Peyer's patch (tissue), 4 donors: ENCODE data around the gene ZNF766. TPM values are rescaled to one million over a fixed set of nuclear protein-coding genes. Genes with fewer than 3 reads are reported as not detected.
"Not testable (repeated sequence)": the region's sequence is repeated elsewhere in the genome, so short reads cannot be mapped to it uniquely, and the experiment has no call there.

Experiments used
- DNase-seq, 3 donors: peaks; one replicate each; pipeline ENCODE4 v3.0.0-alpha.2; 2017 to 2019
- H3K27ac ChIP-seq, 4 donors: fragments of 200-600 bp; sonication (generic); one replicate each; pipeline ENCODE4 v1.5.1; 2016 to 2019
- H3K27me3 ChIP-seq, 2 donors: fragments of 200-600 bp; sonication (generic); one replicate each; pipeline ENCODE4 v1.5.1; 2019
- H3K36me3 ChIP-seq, 3 donors: fragments of 200-600 bp; sonication (generic); one replicate each; pipeline ENCODE4 v1.5.1; 2016 to 2019
- H3K4me1 ChIP-seq, 4 donors: fragments of 200-600 bp; sonication (generic); one replicate each; pipeline ENCODE4 v1.5.1; 2016 to 2019
- H3K4me3 ChIP-seq, 4 donors: fragments of 200-600 bp; sonication (generic); 1 replicate in 3 of 4; 2 replicates in 1 of 4; pipeline ENCODE4 v1.5.1; 2016 to 2019; ENCODE audit warnings: mild to moderate bottlenecking in 1 of 4
- H3K9me3 ChIP-seq, 4 donors: fragments of 200-600 bp; sonication (generic); one replicate each; pipeline ENCODE4 v1.5.1; 2016 to 2019; ENCODE audit warnings: mild to moderate bottlenecking in 1 of 4
- POLR2A ChIP-seq, 2 donors: fragments of 450-650 bp; IDR thresholded peaks; one replicate each; pipeline ENCODE4 v1.5.1; 2017; ENCODE audit warnings: antibody characterized with exemption in 2 of 2, mild to moderate bottlenecking in 2 of 2, moderate library complexity in 2 of 2
- total RNA-seq, 4 donors: library from RNA; depleted of rRNA; stranded (reverse); fragments of >200 nt; gene quantifications; one replicate each; pipeline ENCODE4 v1.1.0, GENCODE V29; 2016
- TF ChIP-seq, protein P1 (sequence below), 6 experiments: fragments of 450-650 bp in 4 of 6; fragments of 200-600 bp in 2 of 6; sonication (generic) in 1 of 6; IDR thresholded peaks; one replicate each; pipeline ENCODE4 v1.5.1; 2017 to 2019; ENCODE audit warnings: antibody characterized with exemption in 6 of 6, mild to moderate bottlenecking in 3 of 6, moderate library complexity in 1 of 6

ZNF766 gene
- total RNA-seq, 4 donors from 2014 or later = 4.0 to 15.7 (median 7.0) TPM

DNA sequence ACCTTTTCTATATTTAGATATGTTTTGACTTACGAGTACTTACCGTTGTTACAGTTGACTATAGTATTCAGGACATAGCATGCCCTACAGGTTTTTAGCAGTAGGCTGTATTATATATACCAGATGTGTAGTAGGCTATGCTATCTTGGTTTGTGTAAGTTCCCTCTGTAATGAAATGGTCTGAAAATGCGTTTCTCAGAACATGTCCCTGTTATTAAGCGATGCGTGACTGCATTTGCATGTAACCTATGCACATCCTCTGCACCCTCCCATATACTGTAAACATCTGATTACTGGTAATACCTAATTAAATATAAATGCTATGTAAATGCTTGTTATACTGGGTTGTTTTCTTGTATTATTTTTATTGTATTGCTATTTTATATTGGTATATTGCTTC, 6.6 kb downstream of the ZNF766 start:
- Histone ChIP-seq H3K9me3 (peaks cover 0 to 8% (median 0%) of the 10 kb centered on the region in 4 donors), H3K4me3 (no peak overlapping the region), H3K27ac (no peak overlapping the region), H3K36me3 (peaks cover 0 to 16% (median 0%) of the 10 kb centered on the region in 3 donors), H3K27me3 (no peaks in the 10 kb centered on the region), H3K4me1 (peaks cover 0 to 6% (median 0%) of the 10 kb centered on the region in 4 donors)
- TF ChIP-seq, protein P1, sequence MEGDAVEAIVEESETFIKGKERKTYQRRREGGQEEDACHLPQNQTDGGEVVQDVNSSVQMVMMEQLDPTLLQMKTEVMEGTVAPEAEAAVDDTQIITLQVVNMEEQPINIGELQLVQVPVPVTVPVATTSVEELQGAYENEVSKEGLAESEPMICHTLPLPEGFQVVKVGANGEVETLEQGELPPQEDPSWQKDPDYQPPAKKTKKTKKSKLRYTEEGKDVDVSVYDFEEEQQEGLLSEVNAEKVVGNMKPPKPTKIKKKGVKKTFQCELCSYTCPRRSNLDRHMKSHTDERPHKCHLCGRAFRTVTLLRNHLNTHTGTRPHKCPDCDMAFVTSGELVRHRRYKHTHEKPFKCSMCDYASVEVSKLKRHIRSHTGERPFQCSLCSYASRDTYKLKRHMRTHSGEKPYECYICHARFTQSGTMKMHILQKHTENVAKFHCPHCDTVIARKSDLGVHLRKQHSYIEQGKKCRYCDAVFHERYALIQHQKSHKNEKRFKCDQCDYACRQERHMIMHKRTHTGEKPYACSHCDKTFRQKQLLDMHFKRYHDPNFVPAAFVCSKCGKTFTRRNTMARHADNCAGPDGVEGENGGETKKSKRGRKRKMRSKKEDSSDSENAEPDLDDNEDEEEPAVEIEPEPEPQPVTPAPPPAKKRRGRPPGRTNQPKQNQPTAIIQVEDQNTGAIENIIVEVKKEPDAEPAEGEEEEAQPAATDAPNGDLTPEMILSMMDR (IDR thresholded peaks at IDR 0.05) = no peak
- TF ChIP-seq POLR2A (IDR thresholded peaks at IDR 0.05) = no peak
- DNase-seq = no peak

DNA sequence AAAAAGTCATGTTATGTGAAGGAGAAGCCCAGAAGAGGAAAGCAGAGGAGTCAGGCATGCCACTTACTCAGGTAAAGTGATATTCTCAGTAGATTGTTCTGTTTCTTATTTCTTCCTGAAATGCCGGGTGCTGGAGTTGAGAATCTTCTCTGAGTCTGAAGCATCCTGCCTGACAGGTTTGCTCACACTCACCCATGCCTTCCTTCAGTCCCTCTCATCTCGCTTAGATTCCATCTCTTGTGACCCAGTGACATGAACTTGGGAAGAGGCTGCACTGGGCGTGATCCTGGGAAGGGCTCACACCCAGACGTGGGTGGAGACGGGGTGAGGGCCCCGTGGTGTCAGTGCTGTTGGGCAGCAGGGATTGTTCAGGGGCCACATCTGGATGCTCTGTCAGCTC, 8.1 kb downstream of the ZNF766 start:
- H3K27me3 ChIP-seq = no peaks in the 10 kb centered on the region
- H3K9me3 ChIP-seq = peaks cover 0 to 8% (median 0%) of the 10 kb centered on the region in 4 donors
- H3K36me3 ChIP-seq = peaks cover 0 to 21% (median 0%) of the 10 kb centered on the region in 3 donors
- H3K27ac ChIP-seq = no peak overlapping the region
- H3K4me3 ChIP-seq = no peak overlapping the region
- no peaks in the 10 kb centered on the region for H3K4me1 ChIP-seq
- no peak for DNase-seq
- TF ChIP-seq, protein P1 (IDR thresholded peaks at IDR 0.05) = no peak
- no peak for TF ChIP-seq POLR2A (IDR thresholded peaks at IDR 0.05)

DNA sequence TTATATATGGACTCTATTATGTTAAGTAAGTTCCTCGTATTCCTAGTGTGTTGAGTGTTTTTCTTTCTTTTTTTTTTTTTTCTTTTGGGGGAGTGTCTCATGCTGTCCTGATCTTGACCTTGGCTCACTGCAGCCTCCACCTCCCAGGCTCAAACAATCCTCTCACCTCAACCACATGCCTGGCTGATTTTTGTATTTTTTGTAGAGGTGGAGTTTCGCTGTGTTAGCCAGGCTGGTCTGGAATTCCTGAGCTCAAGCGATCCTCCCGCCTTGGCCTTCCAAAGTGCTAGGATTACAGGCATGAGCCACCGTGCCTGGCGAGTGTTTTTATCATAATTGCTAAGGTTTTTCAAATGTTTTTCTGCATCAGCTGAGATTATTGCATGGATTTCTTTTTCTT, 16.9 kb downstream of the ZNF766 start:
- H3K36me3 ChIP-seq = peaks cover 0 to 85% (median 0%) of the 10 kb centered on the region in 3 donors
- H3K27ac ChIP-seq = no peak overlapping the region

DNA sequence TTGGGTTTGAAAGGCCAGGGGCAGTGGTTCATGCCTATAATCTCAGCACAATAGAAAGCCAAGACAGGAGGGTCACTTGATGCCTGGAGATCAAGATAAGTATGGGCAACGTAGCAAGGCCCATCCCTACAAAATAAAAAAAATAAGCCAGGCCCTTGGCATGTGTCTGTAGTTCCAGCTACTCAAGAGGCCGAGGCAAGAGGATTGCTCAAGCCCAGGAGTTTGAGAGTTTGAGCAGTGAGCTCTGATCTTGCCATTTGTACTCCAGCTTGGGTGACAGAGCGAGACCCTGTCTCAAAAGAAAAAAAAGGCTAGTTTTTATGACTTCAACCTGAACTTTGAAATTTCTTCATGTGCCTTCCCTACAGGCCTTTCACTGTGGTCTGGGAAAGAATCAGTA, 22.4 kb downstream of the ZNF766 start:
- H3K36me3 ChIP-seq = peaks cover 0 to 44% (median 0%) of the 10 kb centered on the region in 3 donors
- TF ChIP-seq POLR2A (IDR thresholded peaks at IDR 0.05) = no peak
- TF ChIP-seq, protein P1 (IDR thresholded peaks at IDR 0.05) = no peak

More for the DNA sequence above, 16.9 kb downstream of the ZNF766 start:
- Histone ChIP-seq H3K9me3 (peaks cover 0 to 19% (median 0%) of the 10 kb centered on the region in 4 donors), H3K4me3 (no peak overlapping the region), H3K27me3 (no peaks in the 10 kb centered on the region), H3K4me1 (no peaks in the 10 kb centered on the region)
- TF ChIP-seq, protein P1 (IDR thresholded peaks at IDR 0.05) = no peak
- no peak for TF ChIP-seq POLR2A (IDR thresholded peaks at IDR 0.05)
- no peak for DNase-seq

DNA sequence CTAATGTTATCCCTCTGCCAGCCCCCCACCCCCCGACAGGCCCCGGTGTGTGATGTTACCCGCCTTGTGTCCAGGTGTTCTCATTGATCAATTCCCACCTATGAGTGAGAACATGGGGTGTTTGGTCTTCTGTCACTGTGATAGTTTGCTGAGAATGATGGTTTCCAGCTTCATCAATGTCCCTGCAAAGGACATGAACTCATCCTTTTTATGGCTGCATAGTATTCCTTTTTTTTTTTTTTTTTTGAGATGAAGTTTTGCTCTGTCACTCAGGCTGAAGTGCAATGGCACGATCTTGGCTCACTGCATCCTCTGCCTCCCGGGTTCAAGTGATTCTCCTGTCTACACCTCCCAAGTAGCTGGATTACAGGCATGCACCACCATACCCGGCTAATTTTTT, 23.6 kb downstream of the ZNF766 start:
- H3K4me1 ChIP-seq, H3K4me3 ChIP-seq, H3K27me3 ChIP-seq, H3K27ac ChIP-seq, DNase-seq: not testable (repeated sequence)
- Histone ChIP-seq H3K9me3 (peaks cover 0 to 13% (median 0%) of the 10 kb centered on the region in 4 donors), H3K36me3 (peaks cover 0 to 41% (median 0%) of the 10 kb centered on the region in 3 donors)

More for the DNA sequence above, 22.4 kb downstream of the ZNF766 start:
- Histone ChIP-seq H3K4me1 (peaks cover 0 to 5% (median 0%) of the 10 kb centered on the region in 4 donors), H3K9me3 (peaks cover 0 to 14% (median 0%) of the 10 kb centered on the region in 4 donors), H3K27me3 (no peaks in the 10 kb centered on the region), H3K27ac (no peak overlapping the region), H3K4me3 (no peak overlapping the region)
- no peak for DNase-seq

DNA sequence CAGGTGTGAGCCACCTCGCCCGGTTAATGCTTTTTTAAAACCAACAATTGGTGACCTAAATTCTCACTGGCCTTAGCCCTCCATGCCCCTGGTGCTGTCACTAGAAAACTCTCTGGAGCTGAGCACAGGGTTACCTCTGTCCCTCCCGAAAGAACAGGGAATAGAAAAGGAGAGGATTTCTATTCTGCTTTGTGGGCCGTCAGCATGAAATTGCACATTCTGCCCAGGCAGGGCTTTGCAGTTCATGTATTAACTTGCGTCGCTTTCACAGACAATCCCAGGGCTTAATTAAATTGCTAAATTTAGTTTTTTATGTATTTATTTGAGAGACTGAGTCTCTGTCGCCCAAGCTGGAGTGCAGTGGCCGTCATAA, 27.0 kb downstream of the ZNF766 start:
- TF ChIP-seq, protein P1 (IDR thresholded peaks at IDR 0.05) = no peak
- no peak for TF ChIP-seq POLR2A (IDR thresholded peaks at IDR 0.05)
- Histone ChIP-seq H3K27me3 (no peaks in the 10 kb centered on the region), H3K4me1 (peaks cover 0 to 14% (median 0%) of the 10 kb centered on the region in 4 donors), H3K9me3 (peaks cover 0 to 17% (median 0%) of the 10 kb centered on the region in 4 donors), H3K36me3 (peaks cover 0 to 26% (median 3%) of the 10 kb centered on the region in 3 donors), H3K4me3 (peak overlapping the region; percentile 61 to 94 (median 86)), H3K27ac (peak overlapping the region; percentile 69 to 93 (median 80))
- no peak for DNase-seq
